WI38 (cell line): ENCODE measurements around the gene TEPSIN.

Experiments used
- H3K4me3 ChIP-seq: 2 replicates; pipeline ENCODE4 v1.5.1; 2011; ENCODE audit warnings: low read depth, mild to moderate bottlenecking, control low read depth, low read length
- CTCF ChIP-seq: IDR thresholded peaks from 2 replicates; pipeline ENCODE4 v1.5.1; 2012; ENCODE audit warnings: low read depth, mild to moderate bottlenecking, control low read depth, low read length

The TEPSIN gene

GRCh38 chr17:81204578-81204977 is 34.3 kb downstream of the TEPSIN start:
- no peak overlapping the region for H3K4me3 ChIP-seq
- TF ChIP-seq CTCF: no peak

DNA sequence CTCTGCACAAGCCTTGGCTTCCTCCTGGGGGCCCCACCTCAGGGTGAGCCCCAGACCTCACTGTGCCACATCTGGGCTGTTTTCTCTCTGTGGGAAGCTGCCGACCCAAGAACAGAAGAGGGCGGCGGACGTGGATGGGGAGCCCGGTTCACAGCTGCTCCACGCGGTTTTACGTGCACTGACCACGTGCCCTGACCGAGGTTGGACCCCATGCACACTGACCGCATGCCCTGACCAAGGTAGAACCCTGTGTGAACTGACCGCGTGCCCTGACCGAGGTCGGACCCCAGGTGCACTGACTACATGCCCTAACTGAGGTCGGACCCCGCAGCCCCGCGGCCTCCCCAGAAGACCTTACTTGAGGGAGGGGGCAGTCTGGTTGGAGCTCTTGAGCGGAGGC is 35.7 kb downstream of the TEPSIN start:
- H3K4me3 ChIP-seq: no peak overlapping the region
- no peak for TF ChIP-seq CTCF

DNA sequence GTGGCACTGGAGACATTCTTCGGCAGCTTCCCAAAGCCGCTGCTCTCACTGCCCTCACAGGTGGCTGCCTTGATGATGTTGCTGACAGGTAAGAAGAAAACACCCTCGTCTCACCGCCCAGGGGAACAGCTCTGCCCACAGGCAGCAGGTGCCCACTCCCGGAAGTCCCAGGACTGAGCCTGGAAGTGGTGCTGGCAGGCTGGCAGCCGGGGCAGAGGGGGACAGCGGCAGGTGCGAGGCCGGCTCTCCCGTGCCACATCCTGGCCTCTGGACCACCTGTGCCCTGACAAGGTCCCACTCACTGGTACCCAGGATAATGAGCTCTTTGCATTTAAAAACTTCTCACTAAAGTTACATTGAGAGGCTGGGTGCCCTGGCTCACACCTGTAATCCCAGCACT is 36.5 kb downstream of the TEPSIN start:
- TF ChIP-seq CTCF: no peak
- H3K4me3 ChIP-seq: no peak overlapping the region

DNA sequence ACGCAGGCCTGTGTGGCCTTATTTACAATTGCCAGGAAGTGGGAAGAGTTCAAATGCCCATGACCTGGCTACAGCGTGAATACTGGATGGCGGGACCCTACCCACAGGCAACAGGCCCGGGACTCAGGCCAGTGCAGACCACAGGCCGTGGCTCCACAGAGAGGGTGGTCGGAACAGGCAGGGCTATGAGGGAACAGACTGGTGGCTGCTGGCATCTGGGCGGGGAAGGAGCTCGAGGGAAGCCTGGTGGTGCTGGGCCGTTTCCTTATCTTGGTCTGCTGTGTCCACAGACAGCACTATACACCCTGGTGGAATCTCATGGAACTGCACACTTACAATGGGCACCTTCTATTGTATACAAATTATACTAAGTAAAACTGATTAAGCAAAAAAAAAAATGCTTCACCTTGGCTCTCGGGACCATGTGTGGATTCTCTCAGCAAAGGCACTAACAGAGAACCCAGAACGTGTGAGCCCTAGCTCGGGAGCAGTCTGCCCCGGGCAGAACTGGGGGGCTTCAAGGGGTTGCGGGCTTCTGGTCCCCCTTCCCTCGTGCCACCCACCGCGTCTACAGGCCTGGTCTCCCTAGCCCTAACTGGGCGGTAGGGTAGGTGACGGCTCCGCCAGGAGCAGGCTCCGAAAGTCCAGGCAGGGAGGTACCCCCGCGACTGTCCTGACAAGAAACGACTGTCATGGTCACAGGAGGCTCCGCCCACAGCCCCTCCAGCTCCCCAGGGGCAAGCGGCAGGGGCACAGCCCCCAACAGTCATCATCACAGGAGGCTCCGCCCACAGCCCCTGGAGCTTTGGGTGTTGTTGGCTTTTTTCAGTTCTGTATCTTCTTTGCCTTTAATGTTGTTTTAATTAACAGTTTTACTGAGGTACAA is 37.9 kb downstream of the TEPSIN start:
- peak; percentile 64 for TF ChIP-seq CTCF
- H3K4me3 ChIP-seq: no peak overlapping the region

DNA sequence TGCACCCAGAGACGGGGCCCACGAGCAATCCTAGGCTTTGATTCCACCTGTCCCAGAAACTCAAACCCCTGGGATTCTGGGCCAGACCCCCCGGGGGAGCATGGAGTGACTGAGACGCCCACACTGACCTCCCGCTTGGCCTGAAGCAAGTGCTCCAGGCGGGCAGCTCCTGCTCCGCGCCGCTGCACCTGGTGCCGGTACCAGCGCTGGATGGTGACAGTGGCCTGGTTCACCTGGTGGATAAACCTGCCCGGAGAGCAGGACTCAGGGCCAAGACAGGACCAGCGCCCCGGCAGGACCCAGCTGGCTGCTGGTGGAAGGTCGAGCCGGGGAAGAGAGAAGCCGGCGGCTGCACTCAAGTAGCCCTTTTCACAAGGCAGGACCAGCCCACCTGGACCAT is 38.7 kb downstream of the TEPSIN start:
- no peak for TF ChIP-seq CTCF
- no peak overlapping the region for H3K4me3 ChIP-seq

- TF ChIP-seq CTCF: no peak
- no peak overlapping the region for H3K4me3 ChIP-seq
Measured at GRCh38 chr17:81199482-81199830, 39.4 kb downstream of the TEPSIN start.

DNA sequence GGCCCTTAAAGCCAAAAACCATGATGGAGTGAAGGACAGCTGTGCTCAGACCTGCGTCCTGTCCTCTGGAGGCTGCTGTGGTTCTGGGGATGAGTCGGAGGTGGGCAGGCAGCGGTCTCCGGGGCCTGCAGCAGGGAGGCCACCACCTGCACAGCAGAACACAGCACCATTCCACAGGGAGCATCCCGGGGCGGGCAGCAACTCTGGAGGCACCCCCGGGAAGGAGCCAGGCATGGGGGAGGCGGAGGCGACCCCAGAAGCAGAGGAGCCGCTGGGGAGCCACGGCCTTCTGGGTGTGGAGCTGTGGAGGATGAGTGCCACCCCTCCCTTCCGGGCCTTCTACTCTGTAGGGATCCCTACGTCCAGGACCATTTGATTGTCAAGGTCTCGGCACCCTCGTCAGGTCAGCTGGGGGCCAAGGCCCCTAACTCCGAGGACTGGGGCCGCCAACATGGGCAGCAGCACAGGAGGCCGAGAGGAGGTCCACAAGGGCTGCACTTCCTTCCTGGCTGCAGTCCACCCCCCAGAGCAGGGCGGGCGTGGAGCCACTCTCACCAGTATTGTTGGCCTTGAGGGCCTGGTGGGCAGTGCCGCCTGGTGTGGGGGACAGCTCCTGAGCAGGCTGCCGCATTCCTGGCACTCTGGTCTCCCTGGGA is 39.9 kb downstream of the TEPSIN start:
- TF ChIP-seq CTCF: no peak

More for the DNA sequence above, 39.9 kb downstream of the TEPSIN start:
- no peak overlapping the region for H3K4me3 ChIP-seq
